ENCODE results near the gene MS4A5. TPM values are rescaled to one million over a fixed set of nuclear protein-coding genes. Genes with fewer than 3 reads are reported as not detected.

Gene MS4A5
- total and polyA plus RNA-seq, 10 of the 15 experiments (the other 5 are each of a cell fraction or from before 2014, with no cell fraction given): not detected

DNA sequence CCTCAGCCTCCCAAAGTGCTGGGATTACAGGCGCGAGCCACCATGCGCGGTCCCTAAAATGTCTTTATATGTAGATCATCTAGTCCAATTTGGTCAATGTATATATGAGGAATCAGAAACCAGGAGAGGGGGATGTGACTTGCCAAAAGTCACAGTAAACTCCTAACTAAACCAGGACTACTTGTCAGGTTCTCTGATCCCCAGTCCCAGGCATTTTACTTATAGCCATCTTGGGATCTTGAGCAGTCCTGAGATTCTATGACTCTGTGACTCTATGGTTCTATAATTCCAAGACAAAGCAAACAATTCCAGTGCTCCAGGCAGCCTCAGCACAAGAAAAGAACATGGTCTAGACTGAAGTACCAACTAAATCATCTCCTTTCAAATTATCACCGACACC, at the start of gene MS4A5 (continued):
- TF ChIP-seq, protein P1, sequence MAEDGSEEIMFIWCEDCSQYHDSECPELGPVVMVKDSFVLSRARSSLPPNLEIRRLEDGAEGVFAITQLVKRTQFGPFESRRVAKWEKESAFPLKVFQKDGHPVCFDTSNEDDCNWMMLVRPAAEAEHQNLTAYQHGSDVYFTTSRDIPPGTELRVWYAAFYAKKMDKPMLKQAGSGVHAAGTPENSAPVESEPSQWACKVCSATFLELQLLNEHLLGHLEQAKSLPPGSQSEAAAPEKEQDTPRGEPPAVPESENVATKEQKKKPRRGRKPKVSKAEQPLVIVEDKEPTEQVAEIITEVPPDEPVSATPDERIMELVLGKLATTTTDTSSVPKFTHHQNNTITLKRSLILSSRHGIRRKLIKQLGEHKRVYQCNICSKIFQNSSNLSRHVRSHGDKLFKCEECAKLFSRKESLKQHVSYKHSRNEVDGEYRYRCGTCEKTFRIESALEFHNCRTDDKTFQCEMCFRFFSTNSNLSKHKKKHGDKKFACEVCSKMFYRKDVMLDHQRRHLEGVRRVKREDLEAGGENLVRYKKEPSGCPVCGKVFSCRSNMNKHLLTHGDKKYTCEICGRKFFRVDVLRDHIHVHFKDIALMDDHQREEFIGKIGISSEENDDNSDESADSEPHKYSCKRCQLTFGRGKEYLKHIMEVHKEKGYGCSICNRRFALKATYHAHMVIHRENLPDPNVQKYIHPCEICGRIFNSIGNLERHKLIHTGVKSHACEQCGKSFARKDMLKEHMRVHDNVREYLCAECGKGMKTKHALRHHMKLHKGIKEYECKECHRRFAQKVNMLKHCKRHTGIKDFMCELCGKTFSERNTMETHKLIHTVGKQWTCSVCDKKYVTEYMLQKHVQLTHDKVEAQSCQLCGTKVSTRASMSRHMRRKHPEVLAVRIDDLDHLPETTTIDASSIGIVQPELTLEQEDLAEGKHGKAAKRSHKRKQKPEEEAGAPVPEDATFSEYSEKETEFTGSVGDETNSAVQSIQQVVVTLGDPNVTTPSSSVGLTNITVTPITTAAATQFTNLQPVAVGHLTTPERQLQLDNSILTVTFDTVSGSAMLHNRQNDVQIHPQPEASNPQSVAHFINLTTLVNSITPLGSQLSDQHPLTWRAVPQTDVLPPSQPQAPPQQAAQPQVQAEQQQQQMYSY (CRISPR knock-in tag; IDR thresholded peaks at IDR 0.05): no peak
- TF ChIP-seq, protein P2, sequence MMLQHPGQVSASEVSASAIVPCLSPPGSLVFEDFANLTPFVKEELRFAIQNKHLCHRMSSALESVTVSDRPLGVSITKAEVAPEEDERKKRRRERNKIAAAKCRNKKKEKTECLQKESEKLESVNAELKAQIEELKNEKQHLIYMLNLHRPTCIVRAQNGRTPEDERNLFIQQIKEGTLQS (IDR thresholded peaks at IDR 0.05; ENCODE audit: borderline replicate concordance, extremely low read depth, low read depth, low read length): no peak
- TF ChIP-seq, protein P3, sequence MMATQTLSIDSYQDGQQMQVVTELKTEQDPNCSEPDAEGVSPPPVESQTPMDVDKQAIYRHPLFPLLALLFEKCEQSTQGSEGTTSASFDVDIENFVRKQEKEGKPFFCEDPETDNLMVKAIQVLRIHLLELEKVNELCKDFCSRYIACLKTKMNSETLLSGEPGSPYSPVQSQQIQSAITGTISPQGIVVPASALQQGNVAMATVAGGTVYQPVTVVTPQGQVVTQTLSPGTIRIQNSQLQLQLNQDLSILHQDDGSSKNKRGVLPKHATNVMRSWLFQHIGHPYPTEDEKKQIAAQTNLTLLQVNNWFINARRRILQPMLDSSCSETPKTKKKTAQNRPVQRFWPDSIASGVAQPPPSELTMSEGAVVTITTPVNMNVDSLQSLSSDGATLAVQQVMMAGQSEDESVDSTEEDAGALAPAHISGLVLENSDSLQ (IDR thresholded peaks at IDR 0.05): no peak
- no peak for TF ChIP-seq CBX5 (IDR thresholded peaks at IDR 0.05; ENCODE audit: low read depth)

DNA sequence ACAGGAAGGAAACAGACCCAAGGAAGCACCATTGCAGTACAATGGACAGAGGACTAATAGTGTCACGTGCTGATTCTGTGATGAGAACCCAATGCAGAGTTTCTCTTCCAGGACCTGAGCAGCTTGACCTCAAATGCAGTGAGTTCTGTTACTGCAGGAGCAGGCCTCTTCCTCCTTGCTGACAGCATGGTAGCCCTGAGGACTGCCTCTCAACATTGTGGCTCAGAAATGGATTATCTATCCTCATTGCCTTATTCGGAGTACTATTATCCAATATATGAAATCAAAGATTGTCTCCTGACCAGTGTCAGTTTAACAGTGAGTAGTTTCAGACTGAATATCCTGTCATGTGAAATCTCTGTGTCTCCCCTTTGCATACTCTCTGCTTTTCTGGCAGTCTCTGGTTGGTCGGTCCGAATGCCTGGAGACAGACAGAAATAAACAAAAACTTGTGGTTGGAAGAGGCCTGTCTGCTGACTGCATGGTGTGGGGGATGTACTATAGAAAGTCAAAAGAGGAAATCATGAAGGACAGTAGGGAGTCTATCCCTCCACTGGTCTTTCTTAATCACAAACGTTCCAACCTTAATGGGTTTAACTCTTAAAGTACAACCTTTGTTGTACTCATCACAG, 40.0 kb upstream of the MS4A5 start:
- H3K4me1 ChIP-seq (ENCODE audit: control insufficient read depth, insufficient read depth, low read length): peaks cover 19% of the 10 kb centered on the region
- H3K27me3 ChIP-seq (replicated peaks in 1 of 2; ENCODE audit: control insufficient read depth in 2 of 2, insufficient read depth in 2 of 2, low read length in 1 of 2): no peaks in the 10 kb centered on the region
- in situ Hi-C loops (cut with MboI) (no loop called here), intact Hi-C loops (cut with micrococcal nuclease; ENCODE audit: unreplicated experiment) (no loop called here)
- no peaks in the 10 kb centered on the region for H3K36me3 ChIP-seq (ENCODE audit: control insufficient read depth in 2 of 2, insufficient read depth in 2 of 2, low read length in 1 of 2)
- ATAC-seq: peak; percentile 97
- RAD21 ChIA-PET (ENCODE audit: unreplicated experiment): interaction anchor here (0.6 to 2.2 kb wide), 7 partner anchors 10 to 374 kb away, joined by 3 to 6 read pairs (median 3); no protein-coding TSS in a partner anchor
- CTCF ChIA-PET: interaction anchor here (1.3 to 2.5 kb wide), 4 partner anchors 11 to 44 kb away, joined by 3 to 8 read pairs (median 5); partner anchors contain the start of gene MS4A7
- H4K20me1 ChIP-seq (ENCODE audit: control insufficient read depth, insufficient read depth): no peaks in the 10 kb centered on the region
- H3K27ac ChIP-seq (ENCODE audit: control insufficient read depth, insufficient read depth): peak overlapping the region; percentile 73
- DNase-seq (ENCODE audit: low read depth, low spot score): peak; percentile 71
- no TSS peak for BruUV-seq (replicated peaks)
- SMC1A ChIA-PET (ENCODE audit: uncharacterized antibody, unreplicated experiment): interaction anchor here (1.0 to 2.6 kb wide), 6 partner anchors 8 to 68 kb away, joined by 5 to 9 read pairs (median 8); partner anchors contain the start of genes MS4A14 and MS4A7
- no peak overlapping the region for H3K4me3 ChIP-seq
- peak; percentile 89 for FAIRE-seq
- H2AFZ ChIP-seq (ENCODE audit: control insufficient read depth, low read depth, low read length): peak overlapping the region; percentile 61
- POLR2A ChIA-PET: interaction anchor here (0.6 to 1.7 kb wide), 3 partner anchors 11 to 79 kb away, joined by 3 to 5 read pairs (median 3); partner anchors contain the start of gene MS4A7
- H3K79me2 ChIP-seq (ENCODE audit: control insufficient read depth, insufficient read depth, low read length): no peaks in the 10 kb centered on the region
- peak overlapping the region; percentile 65 for H3K4me2 ChIP-seq (ENCODE audit: control insufficient read depth, insufficient read depth)
- WGBS (ENCODE audit: insufficient coverage, insufficient replicate concordance, low lambda C conversion rate, missing lambda C conversion rate): 23% methylated on average over 5 of the region's 5 CpGs
- peaks cover 4% of the 10 kb centered on the region; the same call in 2 of the 3 replicates for H3K9me3 ChIP-seq (replicated peaks; ENCODE audit: control insufficient read depth, insufficient read depth, low read length)
- peak overlapping the region; percentile 19; the same call in 1 of the 2 replicates for H3K9ac ChIP-seq (ENCODE audit: control insufficient read depth, insufficient read depth, low read length)
- peak; percentile 66; the same call in 1 of the 2 replicates for TF ChIP-seq FOXM1 (IDR thresholded peaks at IDR 0.05; ENCODE audit: low read depth, low read length)
- peak; percentile 36 for TF ChIP-seq SP1 (IDR thresholded peaks at IDR 0.05; ENCODE audit: low read depth, low read length)
- TF ChIP-seq POU2F2 (IDR thresholded peaks at IDR 0.05; ENCODE audit: borderline replicate concordance, low read depth, low read length): peak; percentile 86; the same call in 2 of the 3 replicates
- 0 out of 2 replicates have a peak, but pooled peaks have one; percentile 40 for TF ChIP-seq NBN (IDR thresholded peaks at IDR 0.05)
- TF ChIP-seq RAD51 (IDR thresholded peaks at IDR 0.05): peak; percentile 83
- TF ChIP-seq, protein P4, sequence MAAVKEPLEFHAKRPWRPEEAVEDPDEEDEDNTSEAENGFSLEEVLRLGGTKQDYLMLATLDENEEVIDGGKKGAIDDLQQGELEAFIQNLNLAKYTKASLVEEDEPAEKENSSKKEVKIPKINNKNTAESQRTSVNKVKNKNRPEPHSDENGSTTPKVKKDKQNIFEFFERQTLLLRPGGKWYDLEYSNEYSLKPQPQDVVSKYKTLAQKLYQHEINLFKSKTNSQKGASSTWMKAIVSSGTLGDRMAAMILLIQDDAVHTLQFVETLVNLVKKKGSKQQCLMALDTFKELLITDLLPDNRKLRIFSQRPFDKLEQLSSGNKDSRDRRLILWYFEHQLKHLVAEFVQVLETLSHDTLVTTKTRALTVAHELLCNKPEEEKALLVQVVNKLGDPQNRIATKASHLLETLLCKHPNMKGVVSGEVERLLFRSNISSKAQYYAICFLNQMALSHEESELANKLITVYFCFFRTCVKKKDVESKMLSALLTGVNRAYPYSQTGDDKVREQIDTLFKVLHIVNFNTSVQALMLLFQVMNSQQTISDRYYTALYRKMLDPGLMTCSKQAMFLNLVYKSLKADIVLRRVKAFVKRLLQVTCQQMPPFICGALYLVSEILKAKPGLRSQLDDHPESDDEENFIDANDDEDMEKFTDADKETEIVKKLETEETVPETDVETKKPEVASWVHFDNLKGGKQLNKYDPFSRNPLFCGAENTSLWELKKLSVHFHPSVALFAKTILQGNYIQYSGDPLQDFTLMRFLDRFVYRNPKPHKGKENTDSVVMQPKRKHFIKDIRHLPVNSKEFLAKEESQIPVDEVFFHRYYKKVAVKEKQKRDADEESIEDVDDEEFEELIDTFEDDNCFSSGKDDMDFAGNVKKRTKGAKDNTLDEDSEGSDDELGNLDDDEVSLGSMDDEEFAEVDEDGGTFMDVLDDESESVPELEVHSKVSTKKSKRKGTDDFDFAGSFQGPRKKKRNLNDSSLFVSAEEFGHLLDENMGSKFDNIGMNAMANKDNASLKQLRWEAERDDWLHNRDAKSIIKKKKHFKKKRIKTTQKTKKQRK (IDR thresholded peaks at IDR 0.05; ENCODE audit: low read depth, low read length): no peak
- no peak for TF ChIP-seq CBX3 (IDR thresholded peaks at IDR 0.05; ENCODE audit: borderline replicate concordance, low read depth)

Data from GM12878 (cell line).